Retinal pigment epithelial cell (primary cell): Measurements from ENCODE around the gene TRIM67.

Experiments used
- DNase-seq: peaks from one replicate; pipeline ENCODE4 v3.0.0-alpha.2; 2010; ENCODE audit warnings: low read depth
- H3K4me3 ChIP-seq: 2 replicates; pipeline ENCODE4 v1.5.1; 2011; ENCODE audit warnings: mild to moderate bottlenecking, low read length, control low read depth, moderate library complexity
- CTCF ChIP-seq: conservative IDR thresholded peaks from 2 replicates; pipeline ENCODE4 v1.5.1; 2011; ENCODE audit warnings: low read depth, low read length, control low read depth, inconsistent platforms

TRIM67 gene

GRCh38 chr1:231172411-231172810, 10.6 kb downstream of the TRIM67 start:
- H3K4me3 ChIP-seq, result no peak overlapping the region
- no peak for DNase-seq
- no peak for TF ChIP-seq CTCF

- no peak for DNase-seq
- no peak for TF ChIP-seq CTCF
- no peak overlapping the region for H3K4me3 ChIP-seq
Observed at GRCh38 chr1:231176421-231176820, 14.6 kb downstream of the TRIM67 start.

GRCh38 chr1:231177226-231177625, 15.4 kb downstream of the TRIM67 start:
- no peak overlapping the region for H3K4me3 ChIP-seq
- DNase-seq, result no peak
- TF ChIP-seq CTCF, result no peak

- DNase-seq, result no peak
- no peak for TF ChIP-seq CTCF
- H3K4me3 ChIP-seq, result no peak overlapping the region
Observed at GRCh38 chr1:231177936-231178335, 16.1 kb downstream of the TRIM67 start.

GRCh38 chr1:231178970-231179369, 17.1 kb downstream of the TRIM67 start:
- no peak for DNase-seq
- no peak for TF ChIP-seq CTCF
- no peak overlapping the region for H3K4me3 ChIP-seq

GRCh38 chr1:231180034-231180433, 18.2 kb downstream of the TRIM67 start:
- H3K4me3 ChIP-seq, result no peak overlapping the region
- DNase-seq, result no peak
- TF ChIP-seq CTCF, result no peak

GRCh38 chr1:231181271-231181670, 19.4 kb downstream of the TRIM67 start:
- TF ChIP-seq CTCF, result no peak
- no peak overlapping the region for H3K4me3 ChIP-seq
- no peak for DNase-seq
